GM10248 (cell line): ENCODE data around the gene ADO.
A peak's percentile ranks its signal among the peaks of the same experiment; 100 is the strongest.

Experiments used
- CTCF ChIA-PET: fragments of 300-600 bp; sonication (Branson Sonifier 250); formaldehyde crosslinking; extraction: SDS; loops from one replicate; lab custom pipeline; 2021; ENCODE audit warnings: antibody characterized with exemption; lab: Yijun Ruan, JAX
- POLR2A ChIA-PET: fragments of 350-650 bp; sonication (Branson Sonifier 250); formaldehyde crosslinking; extraction: SDS; loops from one replicate; lab custom pipeline; 2020; ENCODE audit warnings: antibody characterized with exemption; lab: Yijun Ruan, JAX
- DNase-seq: peaks from one replicate; pipeline ENCODE4 v3.0.0; 2012; ENCODE audit errors: extremely low spot score
- CTCF ChIP-seq: IDR thresholded peaks from 2 replicates; pipeline ENCODE4 v1.5.1; 2012; ENCODE audit warnings: mild to moderate bottlenecking, low read depth; ENCODE audit errors: extremely low read depth, missing control alignments, control extremely low read depth

The ADO gene

DNA sequence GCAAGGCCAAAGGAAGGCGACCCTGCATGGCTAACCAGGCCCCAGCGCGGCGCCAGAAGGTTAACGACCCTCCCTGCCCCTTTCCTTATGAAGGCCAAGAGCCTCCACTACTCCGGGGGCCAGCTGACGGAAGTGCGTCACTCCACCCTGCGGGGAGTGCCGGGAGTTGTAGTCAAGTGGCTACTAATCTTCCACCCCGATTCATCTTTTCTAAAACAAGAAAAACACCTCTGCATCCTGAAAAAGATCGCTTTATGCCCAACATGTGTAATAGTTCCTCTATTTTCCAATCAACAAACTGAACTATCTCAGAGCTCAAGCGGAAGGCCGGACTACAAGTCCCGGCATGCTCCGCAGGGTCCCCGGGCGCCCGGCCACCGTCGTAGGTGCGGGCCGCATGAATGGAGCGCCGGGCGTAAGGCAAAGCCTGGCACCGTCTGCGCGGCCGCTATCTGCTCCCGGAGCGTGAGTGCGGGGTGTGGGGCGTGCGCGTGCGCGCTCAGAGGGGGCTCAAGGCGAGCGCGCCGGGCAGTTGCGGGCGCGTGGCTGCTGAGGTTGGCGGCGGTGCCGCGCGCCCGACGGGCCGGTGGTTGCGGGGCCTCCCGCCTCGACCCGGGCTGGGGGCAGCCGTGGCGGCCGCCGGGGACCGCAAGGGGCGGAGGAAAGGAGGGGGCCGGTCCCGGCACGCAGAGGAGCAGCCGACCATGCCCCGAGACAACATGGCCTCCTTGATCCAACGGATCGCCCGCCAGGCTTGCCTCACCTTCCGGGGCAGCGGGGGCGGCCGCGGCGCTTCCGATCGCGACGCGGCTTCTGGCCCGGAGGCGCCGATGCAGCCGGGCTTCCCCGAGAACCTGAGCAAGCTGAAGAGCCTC is at the start of gene ADO:
Gene ADO, plus strand, starts transcription at position 365 of the 875 bp plus-strand sequence. Its CDS starts 340 bp downstream, at position 705.
- CTCF ChIA-PET: interaction anchor here (1.1 to 16.5 kb wide), 9 partner anchors 10 to 227 kb away, joined by 3 to 239 read pairs (median 4); no protein-coding TSS in a partner anchor
- TF ChIP-seq CTCF: no peak
- POLR2A ChIA-PET: interaction anchor here (1.3 to 1.4 kb wide), 2 partner anchors 25 to 71 kb away, joined by 5 read pairs; no protein-coding TSS in a partner anchor
- peak; percentile 87 for DNase-seq

DNA sequence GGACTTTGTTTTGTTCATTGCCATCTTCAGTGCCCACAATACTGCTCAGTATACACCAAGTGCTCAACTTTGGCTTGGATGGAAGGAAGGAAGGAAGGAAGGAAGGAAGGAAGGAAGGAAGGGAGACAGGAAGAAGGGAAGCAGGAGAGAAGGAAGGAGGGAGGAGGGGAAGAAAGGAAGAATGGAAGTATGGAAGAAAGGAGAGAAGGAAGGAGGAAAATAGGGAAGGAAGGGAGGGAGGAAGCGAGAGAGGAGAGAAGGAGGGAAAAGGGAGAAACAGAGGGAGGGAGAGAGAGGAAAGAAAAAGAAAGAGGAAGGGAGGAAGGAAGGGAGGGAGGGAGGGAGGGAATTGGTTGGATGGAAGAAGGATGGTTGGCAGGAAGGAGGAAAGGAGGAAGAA is 49.6 kb upstream of the ADO start:
- POLR2A ChIA-PET: no interaction called here
- no peak for TF ChIP-seq CTCF
- CTCF ChIA-PET: interaction anchor here (1.1 to 11.2 kb wide), 2 partner anchors 17 to 18 kb away, joined by 4 to 81 read pairs; no protein-coding TSS in a partner anchor
- DNase-seq: no peak

GRCh38 chr10:62755662-62756653 is 48.6 kb upstream of the ADO start:
- DNase-seq: no peak
- ChIA-PET CTCF (interaction anchor here (1.1 to 11.2 kb wide), 3 partner anchors 16 to 30 kb away, joined by 3 to 81 read pairs (median 4); no protein-coding TSS in a partner anchor), POLR2A (no interaction called here)
- no peak for TF ChIP-seq CTCF

GRCh38 chr10:62759599-62760175 is 44.8 kb upstream of the ADO start:
- POLR2A ChIA-PET: no interaction called here
- DNase-seq: no peak
- CTCF ChIA-PET: interaction anchor here (1.2 to 11.2 kb wide), 10 partner anchors 11 to 149 kb away, joined by 3 to 81 read pairs (median 5); no protein-coding TSS in a partner anchor
- TF ChIP-seq CTCF: peak; percentile 10

- no peak for TF ChIP-seq CTCF
- no peak for DNase-seq
- ChIA-PET POLR2A (no interaction called here), CTCF (interaction anchor here (1.0 to 11.2 kb wide), 9 partner anchors 11 to 397 kb away, joined by 3 to 81 read pairs (median 5); no protein-coding TSS in a partner anchor)
These were observed 44.1 kb upstream of the ADO start for GRCh38 chr10:62760401-62760800.
